IMR-90 (cell line): ENCODE data around the gene SH3D21. TPM values are rescaled to one million over a fixed set of nuclear protein-coding genes. Genes with fewer than 3 reads are reported as not detected.
A peak's percentile ranks its signal among the peaks of the same experiment; 100 is the strongest.

Source experiments
- ATAC-seq: fragments of 200-7000 bp; cut with Tn5 transposase; 2 replicates; pipeline ENCODE4 v1.9.1; 2020; ENCODE audit warnings: low read depth, mild to moderate bottlenecking, moderate library complexity
- BruUV-seq: library from RNA; stranded (reverse); fragments of 400-500 nt; replicated peaks from 2 replicates; lab custom pipeline; 2021; lab: Mats Ljungman, UMichigan
- CTCF ChIA-PET: fragments of 300-600 bp; formaldehyde crosslinking; extraction: SDS; loops from one replicate; lab custom pipeline; 2021; ENCODE audit warnings: antibody characterized with exemption; lab: Yijun Ruan, JAX
- POLR2A ChIA-PET: fragments of 300-600 bp; sonication (Branson Sonifier 250); formaldehyde crosslinking; loops from one replicate; lab custom pipeline; 2022; ENCODE audit warnings: antibody characterized with exemption; ENCODE audit not compliant: unreplicated experiment; lab: Charles Lee
- DNase-seq: peaks from one replicate; pipeline ENCODE4 v3.0.0; 2013
- H2AFZ ChIP-seq: replicated peaks from 2 replicates; pipeline ENCODE3; 2013; ENCODE audit warnings: low read length, mild to moderate bottlenecking; ENCODE audit not compliant: poor library complexity
- H2AK5ac ChIP-seq: 2 replicates; pipeline ENCODE4 v1.6.1; 2013; ENCODE audit warnings: low read depth, low read length, inconsistent platforms
- H2AK9ac ChIP-seq: replicated peaks from 2 replicates; pipeline ENCODE3; 2013; ENCODE audit warnings: mild to moderate bottlenecking, low read depth, low read length, moderate library complexity; ENCODE audit not compliant: poor library complexity
- H2BK120ac ChIP-seq: 2 replicates; pipeline ENCODE4 v1.6.1; 2013; ENCODE audit warnings: low read depth, low read length, inconsistent platforms
- H2BK15ac ChIP-seq: 3 replicates; pipeline ENCODE4 v1.6.1; 2013; ENCODE audit warnings: low read depth, low read length, inconsistent platforms
- H2BK20ac ChIP-seq: 2 replicates; pipeline ENCODE4 v1.6.1; 2013; ENCODE audit warnings: low read depth, mild to moderate bottlenecking, inconsistent platforms, low read length, moderate library complexity
- H2BK5ac ChIP-seq: 2 replicates; pipeline ENCODE4 v1.6.1; 2013; ENCODE audit warnings: mild to moderate bottlenecking, low read depth, low read length, inconsistent platforms; ENCODE audit not compliant: poor library complexity, severe bottlenecking
- H3K14ac ChIP-seq: replicated peaks from 2 replicates; pipeline ENCODE4 v1.6.1; 2013; ENCODE audit warnings: low read depth, low read length, inconsistent platforms
- H3K18ac ChIP-seq: 2 replicates; pipeline ENCODE4 v1.6.1; 2013; ENCODE audit warnings: low read depth, low read length, control low read depth
- H3K23ac ChIP-seq: 2 replicates; pipeline ENCODE4 v1.6.1; 2013; ENCODE audit warnings: low read depth, low read length, inconsistent platforms
- H3K27ac ChIP-seq: 2 replicates; pipeline ENCODE4 v1.5.1; 2013; ENCODE audit warnings: mild to moderate bottlenecking, control low read depth, low read length; ENCODE audit not compliant: insufficient read depth
- H3K27me3 ChIP-seq: 2 replicates; pipeline ENCODE4 v1.6.1; 2013; ENCODE audit warnings: low read length; ENCODE audit not compliant: control insufficient read depth, insufficient read depth
- H3K36me3 ChIP-seq: 2 replicates; pipeline ENCODE4 v1.6.1; 2013; ENCODE audit warnings: low read length, mixed read lengths; ENCODE audit not compliant: control insufficient read depth, insufficient read depth
- H3K4ac ChIP-seq: 2 replicates; pipeline ENCODE4 v1.6.1; 2013; ENCODE audit warnings: low read depth, low read length, inconsistent platforms
- H3K4me1 ChIP-seq: 2 replicates; pipeline ENCODE4 v1.6.1; 2013; ENCODE audit warnings: low read length, mixed read lengths; ENCODE audit not compliant: control insufficient read depth, insufficient read depth
- H3K4me2 ChIP-seq: 2 replicates; pipeline ENCODE4 v1.6.1; 2013; ENCODE audit warnings: low read depth, mild to moderate bottlenecking, control low read depth, low read length, moderate library complexity
- H3K4me3 ChIP-seq: 2 replicates; pipeline ENCODE4 v1.5.1; 2013; ENCODE audit warnings: low read depth, mild to moderate bottlenecking, control low read depth, low read length, moderate library complexity; ENCODE audit not compliant: insufficient read depth
- H3K56ac ChIP-seq: 2 replicates; pipeline ENCODE4 v1.6.1; 2013; ENCODE audit warnings: low read length, inconsistent platforms; ENCODE audit not compliant: insufficient read depth; ENCODE audit errors: extremely low read depth
- H3K79me1 ChIP-seq, 2 experiments: 2 replicates each; pipeline ENCODE4 v1.6.1; 2013; ENCODE audit warnings: low read length in 2 of 2, inconsistent platforms in 1 of 2, low read depth in 1 of 2
- H3K9ac ChIP-seq: 2 replicates; pipeline ENCODE4 v1.6.1; 2013; ENCODE audit warnings: low read depth, low read length, control low read depth
- H3K9me1 ChIP-seq: 2 replicates; pipeline ENCODE4 v1.6.1; 2013; ENCODE audit warnings: low read length, inconsistent platforms; ENCODE audit not compliant: insufficient read depth
- H3K9me3 ChIP-seq: 2 replicates; pipeline ENCODE4 v1.6.1; 2013; ENCODE audit warnings: low read length; ENCODE audit not compliant: control insufficient read depth, insufficient read depth
- H4K20me1 ChIP-seq: 2 replicates; pipeline ENCODE4 v1.6.1; 2013; ENCODE audit warnings: low read length, inconsistent platforms; ENCODE audit not compliant: insufficient read depth
- H4K5ac ChIP-seq: 2 replicates; pipeline ENCODE4 v1.6.1; 2013; ENCODE audit warnings: mild to moderate bottlenecking, low read depth, low read length, control low read depth
- H4K8ac ChIP-seq, 2 experiments: 2 replicates each; pipeline ENCODE4 v1.6.1; 2013; ENCODE audit warnings: low read depth in 2 of 2, low read length in 2 of 2, control low read depth in 1 of 2, inconsistent platforms in 1 of 2
- H4K91ac ChIP-seq: 2 replicates; pipeline ENCODE4 v1.6.1; 2013; ENCODE audit warnings: low read depth, low read length, inconsistent platforms; ENCODE audit not compliant: insufficient read depth
- BHLHE40 ChIP-seq: fragments of 150-350 bp; IDR thresholded peaks from 2 replicates; pipeline ENCODE4 v1.6.1; 2016; ENCODE audit warnings: mild to moderate bottlenecking, low read depth, low read length
- CEBPB ChIP-seq: IDR thresholded peaks from 2 replicates; pipeline ENCODE4 v1.6.1; 2012; ENCODE audit warnings: low read depth, low read length, improper control_type of control experiment
- CHD1 ChIP-seq: IDR thresholded peaks from 2 replicates; pipeline ENCODE4 v1.6.1; 2012; ENCODE audit warnings: low read depth, low read length, improper control_type of control experiment
- CTCF ChIP-seq: conservative IDR thresholded peaks from 2 replicates; pipeline ENCODE4 v1.5.1; 2012; ENCODE audit warnings: mild to moderate bottlenecking, low read depth, low read length, improper control_type of control experiment
- FOS ChIP-seq: fragments of 150-350 bp; IDR thresholded peaks from 2 replicates; pipeline ENCODE4 v1.6.1; 2016; ENCODE audit warnings: low read depth, low read length
- MAFK ChIP-seq: IDR thresholded peaks from 2 replicates; pipeline ENCODE4 v1.6.1; 2012; ENCODE audit warnings: low read depth, low read length, improper control_type of control experiment
- MAZ ChIP-seq: IDR thresholded peaks from 2 replicates; pipeline ENCODE4 v1.6.1; 2012; ENCODE audit warnings: low read depth, mild to moderate bottlenecking, low read length, improper control_type of control experiment, moderate library complexity, borderline replicate concordance
- MXI1 ChIP-seq: IDR thresholded peaks from 2 replicates; pipeline ENCODE4 v1.6.1; 2012; ENCODE audit warnings: low read depth, mild to moderate bottlenecking, low read length, moderate library complexity, borderline replicate concordance
- NFE2L2 ChIP-seq: fragments of 150-350 bp; IDR thresholded peaks from 2 replicates; pipeline ENCODE4 v1.6.1; 2016; ENCODE audit warnings: low read depth, mild to moderate bottlenecking, low read length
- POLR2A ChIP-seq: IDR thresholded peaks from 2 replicates; pipeline ENCODE4 v1.6.1; 2012; ENCODE audit warnings: mild to moderate bottlenecking, low read depth, low read length
- RAD21 ChIP-seq: IDR thresholded peaks from 2 replicates; pipeline ENCODE4 v1.6.1; 2012; ENCODE audit warnings: low read length, improper control_type of control experiment
- RCOR1 ChIP-seq: IDR thresholded peaks from 2 replicates; pipeline ENCODE4 v1.6.1; 2012; ENCODE audit warnings: mild to moderate bottlenecking, low read length, improper control_type of control experiment; ENCODE audit not compliant: insufficient replicate concordance
- RFX5 ChIP-seq: IDR thresholded peaks from 2 replicates; pipeline ENCODE4 v1.8.0; 2012; ENCODE audit warnings: low read depth, mild to moderate bottlenecking, low read length, moderate library complexity
- SMC3 ChIP-seq: fragments of 150-350 bp; IDR thresholded peaks from 2 replicates; pipeline ENCODE4 v1.6.1; 2016; ENCODE audit warnings: low read depth, mild to moderate bottlenecking, antibody characterized with exemption, low read length, moderate library complexity
- WGBS, 2 experiments: methylation state at CpG; one replicate each; pipeline versions ENCODE4 v1.1.5 to v1.1.7; 2013; ENCODE audit warnings: missing lambda C conversion rate in 2 of 2; ENCODE audit not compliant: insufficient read length in 1 of 2; ENCODE audit errors: extremely low coverage in 2 of 2; 5-methylcytosine and 5-hydroxymethylcytosine counted together
- dilution Hi-C: fragments of 300-500 bp; cut with HindIII; formaldehyde crosslinking; loops from one replicate; pipeline ENCODE4 v1.14.3; 2018; ENCODE audit warnings: low sequenced_read_pairs; ENCODE audit not compliant: unreplicated experiment
- in situ Hi-C: fragments of 300-500 bp; cut with MboI; formaldehyde crosslinking; loops from 3 replicates; pipeline ENCODE4 v1.14.3; 2019; ENCODE audit warnings: low sequenced_read_pairs, inconsistent platforms, mixed read lengths
- intact Hi-C: fragments of 100-400 bp; cut with micrococcal nuclease; formaldehyde crosslinking; loops from 2 replicates; pipeline ENCODE4 v1.10.0; 2022
- polyA plus RNA-seq, 3 experiments: library from polyadenylated mRNA; depleted of rRNA; stranded (reverse); fragments of >200 nt; gene quantifications; 2 replicates each; pipeline ENCODE4 v1.2.3, GENCODE V29; 2012; ENCODE audit warnings: low replicate concordance in 1 of 3
- total RNA-seq: library from RNA; depleted of rRNA; stranded (reverse); fragments of >200 nt; gene quantifications from 2 replicates; pipeline ENCODE4 v1.2.3, GENCODE V29; 2012
- TF ChIP-seq, protein P1 (sequence below): fragments of 150-350 bp; IDR thresholded peaks from 2 replicates; pipeline ENCODE4 v1.6.1; 2017; ENCODE audit warnings: mild to moderate bottlenecking, antibody characterized with exemption, low read length, low read depth

The SH3D21 gene
- total and polyA plus RNA-seq, 2 of the 4 experiments (the other 2 are of a cell fraction), result 1.8 to 11.9 TPM

DNA sequence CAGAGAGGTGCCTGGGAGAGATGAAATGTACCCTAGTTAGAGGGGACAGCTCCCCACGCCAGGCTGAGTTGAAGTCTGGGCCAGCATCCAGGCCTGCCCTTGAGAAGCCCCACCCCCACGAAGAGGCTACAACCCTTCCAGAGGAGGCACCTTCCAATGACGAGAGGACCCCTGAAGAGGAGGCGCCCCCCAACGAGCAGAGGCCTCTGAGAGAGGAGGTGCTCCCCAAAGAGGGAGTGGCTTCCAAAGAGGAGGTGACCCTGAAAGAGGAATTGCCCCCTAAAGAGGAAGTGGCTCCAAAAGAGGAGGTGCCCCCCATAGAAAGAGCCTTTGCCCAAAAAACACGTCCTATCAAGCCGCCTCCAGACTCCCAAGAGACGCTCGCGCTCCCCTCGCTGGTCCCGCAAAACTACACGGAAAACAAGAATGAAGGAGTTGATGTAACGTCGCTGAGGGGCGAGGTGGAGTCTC, 14.2 kb downstream of the SH3D21 start (continued):
- TF ChIP-seq BHLHE40, result no peak

- H3K9me1 ChIP-seq, result peaks cover 11% of the 10 kb centered on the region; the same call in 1 of the 2 replicates
- no peak overlapping the region for H3K4me3 ChIP-seq
- H3K27ac ChIP-seq, result peak overlapping the region; percentile 21; the same call in 1 of the 2 replicates
- H2AK5ac ChIP-seq, result peak overlapping the region; percentile 37
- peak overlapping the region; percentile 53; the same call in 1 of the 2 replicates for H3K14ac ChIP-seq
- H3K4ac ChIP-seq, result peak overlapping the region; percentile 71
- no TSS peak for BruUV-seq
- H3K18ac ChIP-seq, result peak overlapping the region; percentile 32; the same call in 1 of the 2 replicates
- peak overlapping the region; percentile 21 for H2BK5ac ChIP-seq
- peaks cover 0 to 52% of the 10 kb centered on the region in 2 experiments; a peak in 3 of 4 replicates for H3K79me1 ChIP-seq
- intact Hi-C loops, result loop anchor here (1.0 to 5.0 kb wide), 3 partner anchors 47 to 100 kb away; partner anchors contain the start of gene STK40
- H2AFZ ChIP-seq, result peak overlapping the region; percentile 86
- peaks cover 9% of the 10 kb centered on the region for H3K36me3 ChIP-seq
- H3K9me3 ChIP-seq, result no peaks in the 10 kb centered on the region
- ATAC-seq (no peak), DNase-seq (no peak)
- H2BK15ac ChIP-seq, result no peak overlapping the region
- H4K5ac ChIP-seq, result no peak overlapping the region
- peaks cover 7% of the 10 kb centered on the region for H4K20me1 ChIP-seq
- H3K4me1 ChIP-seq, result peaks cover 24% of the 10 kb centered on the region
- no peak overlapping the region for H2BK20ac ChIP-seq
- peak overlapping the region; percentile 99 for H2AK9ac ChIP-seq
- no peak overlapping the region for H3K23ac ChIP-seq
- ChIA-PET POLR2A (no interaction called here), CTCF (no interaction called here)
- in situ Hi-C loops, result no loop called here
- 0% methylated on average over 4 of the region's 23 CpGs; no CpG with 5 or more reads in 1 of the 2 experiments for WGBS, 2 experiments
- no peak overlapping the region for H3K56ac ChIP-seq
- peak overlapping the region; percentile 24 to 61 for H4K8ac ChIP-seq
- dilution Hi-C loops, result no loop called here
- no peaks in the 10 kb centered on the region for H3K27me3 ChIP-seq
- H3K4me2 ChIP-seq, result peak overlapping the region; percentile 68
- H2BK120ac ChIP-seq, result peak overlapping the region; percentile 17; the same call in 1 of the 2 replicates
- H4K91ac ChIP-seq, result peak overlapping the region; percentile 49
- H3K9ac ChIP-seq, result no peak overlapping the region
- TF ChIP-seq, protein P1, sequence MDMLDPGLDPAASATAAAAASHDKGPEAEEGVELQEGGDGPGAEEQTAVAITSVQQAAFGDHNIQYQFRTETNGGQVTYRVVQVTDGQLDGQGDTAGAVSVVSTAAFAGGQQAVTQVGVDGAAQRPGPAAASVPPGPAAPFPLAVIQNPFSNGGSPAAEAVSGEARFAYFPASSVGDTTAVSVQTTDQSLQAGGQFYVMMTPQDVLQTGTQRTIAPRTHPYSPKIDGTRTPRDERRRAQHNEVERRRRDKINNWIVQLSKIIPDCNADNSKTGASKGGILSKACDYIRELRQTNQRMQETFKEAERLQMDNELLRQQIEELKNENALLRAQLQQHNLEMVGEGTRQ, result no peak
- TF ChIP-seq MAFK (no peak), FOS (no peak), CTCF (no peak), RCOR1 (no peak), POLR2A (no peak), MXI1 (no peak), RFX5 (no peak), CHD1 (no peak), CEBPB (no peak), NFE2L2 (no peak), RAD21 (no peak), SMC3 (no peak), BHLHE40 (no peak), MAZ (no peak)
Measured at GRCh38 chr1:36320767-36321118, 14.6 kb downstream of the SH3D21 start.
